Fibroblast of skin of abdomen (primary cell): ENCODE measurements around the gene RTKN.
A peak's percentile ranks its signal among the peaks of the same experiment; 100 is the strongest.

ENCODE experiments used
- DNase-seq: peaks from one replicate; pipeline ENCODE4 v3.0.0-alpha.2; 2013

RTKN gene

GRCh38 chr2:74416778-74417177 is 25.0 kb downstream of the RTKN start:
- DNase-seq: no peak

- no peak for DNase-seq
Measured at GRCh38 chr2:74415762-74416395, 25.9 kb downstream of the RTKN start.

GRCh38 chr2:74414881-74415761 is 26.6 kb downstream of the RTKN start:
- no peak for DNase-seq

- no peak for DNase-seq
Measured at GRCh38 chr2:74414441-74414840, 27.3 kb downstream of the RTKN start.

- no peak for DNase-seq
Measured at GRCh38 chr2:74413001-74413698, 28.6 kb downstream of the RTKN start.

GRCh38 chr2:74407682-74408081 is 34.1 kb downstream of the RTKN start:
- no peak for DNase-seq

- DNase-seq: no peak
Measured at GRCh38 chr2:74406035-74406434, 35.7 kb downstream of the RTKN start.

GRCh38 chr2:74401891-74402290 is 39.8 kb downstream of the RTKN start:
- no peak for DNase-seq

- no peak for DNase-seq
Measured at GRCh38 chr2:74399785-74400184, 42.0 kb downstream of the RTKN start.

- DNase-seq: no peak
Measured at GRCh38 chr2:74396149-74396548, 45.6 kb downstream of the RTKN start.

- DNase-seq: no peak
Measured at GRCh38 chr2:74393525-74393924, 48.2 kb downstream of the RTKN start.

GRCh38 chr2:74392449-74392743 is 49.3 kb downstream of the RTKN start:
- no peak for DNase-seq

- DNase-seq: peak; percentile 85
Measured at GRCh38 chr2:74391580-74392448, 49.9 kb downstream of the RTKN start.

GRCh38 chr2:74391209-74391579 is 50.5 kb downstream of the RTKN start:
- no peak for DNase-seq

GRCh38 chr2:74390606-74391005 is 51.1 kb downstream of the RTKN start:
- DNase-seq: no peak

- no peak for DNase-seq
Measured at GRCh38 chr2:74387346-74387745, 54.4 kb downstream of the RTKN start.

- DNase-seq: no peak
Measured at GRCh38 chr2:74385396-74385795, 56.3 kb downstream of the RTKN start.

- no peak for DNase-seq
Measured at GRCh38 chr2:74384051-74384450, 57.7 kb downstream of the RTKN start.

GRCh38 chr2:74383254-74383653 is 58.5 kb downstream of the RTKN start:
- no peak for DNase-seq

GRCh38 chr2:74381751-74382150 is 60.0 kb downstream of the RTKN start:
- no peak for DNase-seq

- peak; percentile 64 for DNase-seq
Measured at GRCh38 chr2:74379851-74380789, 61.6 kb downstream of the RTKN start, which contains the start of gene DCTN1. Gene DCTN1, minus strand, starts transcription at chr2:74380311. Its CDS starts 274 bp downstream, at chr2:74380037.
